NCI-H2196 (cell line): ENCODE data around the gene FBLN5.
A peak's percentile ranks its signal among the peaks of the same experiment; 100 is the strongest.

Experiments
- DNase-seq: peaks from one replicate; lab custom pipeline; 2025; ENCODE audit not compliant: unreplicated experiment; lab: John Stamatoyannopoulos, UW

Gene FBLN5

DNA sequence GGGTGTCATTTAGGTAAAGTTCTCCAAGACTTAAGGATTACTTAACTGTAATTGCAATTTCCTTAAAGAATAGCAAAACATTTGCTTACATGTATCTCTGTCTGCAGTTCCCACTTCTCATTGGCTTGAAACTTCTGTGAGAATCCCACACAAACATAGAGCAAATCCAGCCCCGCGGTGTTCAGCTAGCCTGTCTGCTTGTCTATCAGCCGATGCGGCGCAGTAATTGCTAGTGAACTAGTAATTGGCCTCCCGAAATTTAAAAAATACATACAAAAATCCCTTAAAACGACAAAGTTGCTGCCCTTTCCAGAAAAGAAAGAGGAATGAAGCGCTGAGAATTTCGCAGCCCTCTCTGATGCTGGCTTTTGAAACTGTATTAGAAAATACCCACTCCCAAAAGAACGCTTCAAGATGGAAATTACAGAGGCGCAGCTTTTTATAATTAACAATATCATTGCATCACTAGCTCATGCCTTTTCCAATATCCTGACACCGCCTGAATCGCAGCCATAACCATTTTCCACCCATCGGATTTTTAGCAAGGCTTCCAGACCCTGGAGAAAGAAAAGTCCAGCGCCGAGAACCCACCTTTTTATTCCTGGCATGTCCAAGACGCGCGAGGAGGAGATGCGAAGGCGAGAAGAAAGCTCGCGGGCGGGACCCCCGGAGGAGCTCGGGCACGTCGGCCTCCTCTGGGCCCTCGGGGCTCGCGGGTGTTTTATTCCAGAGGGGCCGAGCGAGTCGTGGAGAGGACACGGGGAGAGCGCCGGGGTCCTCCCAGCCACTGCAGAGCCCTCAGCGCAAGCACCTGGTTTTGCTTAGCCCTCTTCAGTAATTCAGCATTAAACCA lies 646 bp downstream of the FBLN5 start:
- no peak for DNase-seq

DNA sequence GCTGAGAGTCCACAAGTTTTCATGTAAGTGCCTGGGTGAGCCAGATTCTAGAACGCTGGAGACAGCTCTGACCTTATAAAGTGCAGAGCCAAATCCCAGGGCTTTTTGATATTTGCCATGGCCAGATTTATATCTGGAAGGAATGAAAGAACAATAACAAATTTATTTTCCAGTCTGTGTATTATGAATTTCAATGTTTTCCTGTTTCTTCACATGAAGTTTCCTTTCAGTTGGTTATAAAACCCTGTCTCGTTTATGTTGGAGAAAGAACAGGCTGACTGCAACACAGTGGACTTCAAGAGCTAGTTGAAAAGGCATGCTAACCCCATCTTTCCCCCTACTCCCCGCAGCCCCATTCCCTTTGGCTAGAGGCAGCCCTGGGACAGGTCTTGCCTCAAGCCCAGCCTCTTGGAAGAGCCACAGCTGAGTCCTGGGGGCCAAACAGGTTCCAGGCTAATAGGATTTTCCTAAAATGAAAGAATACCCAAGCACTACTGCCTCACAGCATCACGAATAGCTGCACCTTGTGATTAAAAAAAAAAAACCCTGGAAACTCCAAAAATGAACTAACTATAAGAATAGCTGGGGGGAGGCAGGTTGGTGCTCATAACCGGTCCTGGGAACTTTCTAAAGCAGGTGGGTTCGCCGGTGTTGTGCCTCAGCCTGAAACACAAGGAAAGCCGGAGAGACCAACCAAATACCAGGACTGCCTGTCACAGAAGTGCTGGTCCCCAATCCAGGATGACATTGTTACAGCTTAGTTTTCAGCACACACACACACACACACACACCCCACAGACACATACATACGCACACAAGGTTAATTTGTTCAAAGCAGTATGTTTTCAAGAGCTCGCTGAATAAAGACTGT lies 1.5 kb downstream of the FBLN5 start:
- no peak for DNase-seq

DNA sequence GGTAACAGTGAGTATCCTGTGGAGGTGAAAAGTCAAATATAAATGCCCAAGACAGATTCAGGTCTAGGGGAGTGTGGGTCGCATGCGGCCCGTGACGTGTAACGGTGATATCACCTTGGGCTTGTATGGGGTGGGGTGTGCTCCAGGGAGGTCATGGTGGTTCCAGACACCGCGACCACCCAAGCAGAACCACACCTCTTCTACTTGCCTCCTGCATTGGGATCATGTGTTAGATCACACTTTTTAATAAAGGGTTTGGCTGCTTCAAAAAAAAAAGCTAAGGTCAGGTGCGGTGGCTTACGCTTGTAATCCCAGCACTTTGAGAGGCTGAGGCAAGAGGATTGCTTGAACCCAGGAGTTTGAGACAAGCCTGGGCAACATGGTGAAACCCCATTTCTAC lies 4.5 kb downstream of the FBLN5 start:
- DNase-seq, result no peak

DNA sequence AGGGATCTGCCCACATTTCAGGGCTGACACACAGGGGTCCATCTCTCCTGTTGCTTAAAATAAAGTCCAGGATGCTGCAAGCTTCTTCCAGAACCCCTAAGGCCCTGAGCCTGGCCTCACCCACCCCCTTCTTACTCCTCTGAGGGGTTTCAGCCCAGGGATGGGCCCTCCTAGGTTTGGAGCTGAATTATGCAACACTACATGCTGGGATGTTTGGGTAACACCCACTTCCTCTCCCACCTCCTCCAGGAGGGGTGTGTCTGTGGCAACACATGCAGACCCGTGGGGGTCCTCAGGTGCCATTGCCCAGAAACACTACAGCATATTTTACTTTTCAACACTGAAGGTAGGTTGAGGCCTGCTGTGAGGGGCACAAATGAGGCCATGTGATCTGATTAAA lies 5.4 kb downstream of the FBLN5 start:
- DNase-seq, result no peak

DNA sequence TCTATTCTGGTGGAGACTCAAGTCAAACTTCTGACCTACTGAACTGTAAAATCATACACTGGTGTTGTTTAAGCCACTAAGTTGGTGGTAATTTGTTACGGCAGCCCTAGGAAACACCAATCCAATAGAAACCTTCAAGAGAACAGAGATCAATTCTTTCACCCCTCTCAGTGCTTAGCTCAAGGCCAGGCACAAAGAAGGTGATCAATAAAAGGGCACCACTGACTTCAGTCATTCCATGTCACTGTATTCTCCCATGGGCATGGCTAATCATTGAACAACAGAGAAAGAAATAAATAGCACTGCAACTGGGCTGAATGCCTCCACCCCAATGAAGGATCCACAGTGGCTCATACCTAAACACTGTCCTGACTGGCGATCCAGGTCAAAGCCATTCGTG lies 7.3 kb downstream of the FBLN5 start:
- DNase-seq, result no peak

DNA sequence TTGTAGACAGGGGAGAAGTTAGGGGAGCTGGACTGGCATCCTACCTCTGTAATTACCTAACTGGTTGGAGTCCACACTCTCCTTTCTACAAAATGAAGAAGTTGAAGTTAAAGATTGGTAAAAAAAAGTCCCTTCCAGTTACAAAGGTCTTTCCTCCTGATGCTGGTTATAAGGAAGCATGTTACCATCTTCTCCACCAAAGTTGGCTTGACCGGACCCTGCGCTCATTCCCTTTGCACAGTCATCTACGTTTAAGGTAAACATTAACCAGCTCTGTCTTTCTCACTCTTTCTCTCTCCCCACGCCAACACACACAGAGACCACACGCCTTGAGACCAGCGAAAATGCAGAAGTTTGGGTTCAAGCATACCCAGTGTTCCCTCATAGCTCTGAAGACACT lies 11.9 kb downstream of the FBLN5 start:
- DNase-seq, result no peak

DNA sequence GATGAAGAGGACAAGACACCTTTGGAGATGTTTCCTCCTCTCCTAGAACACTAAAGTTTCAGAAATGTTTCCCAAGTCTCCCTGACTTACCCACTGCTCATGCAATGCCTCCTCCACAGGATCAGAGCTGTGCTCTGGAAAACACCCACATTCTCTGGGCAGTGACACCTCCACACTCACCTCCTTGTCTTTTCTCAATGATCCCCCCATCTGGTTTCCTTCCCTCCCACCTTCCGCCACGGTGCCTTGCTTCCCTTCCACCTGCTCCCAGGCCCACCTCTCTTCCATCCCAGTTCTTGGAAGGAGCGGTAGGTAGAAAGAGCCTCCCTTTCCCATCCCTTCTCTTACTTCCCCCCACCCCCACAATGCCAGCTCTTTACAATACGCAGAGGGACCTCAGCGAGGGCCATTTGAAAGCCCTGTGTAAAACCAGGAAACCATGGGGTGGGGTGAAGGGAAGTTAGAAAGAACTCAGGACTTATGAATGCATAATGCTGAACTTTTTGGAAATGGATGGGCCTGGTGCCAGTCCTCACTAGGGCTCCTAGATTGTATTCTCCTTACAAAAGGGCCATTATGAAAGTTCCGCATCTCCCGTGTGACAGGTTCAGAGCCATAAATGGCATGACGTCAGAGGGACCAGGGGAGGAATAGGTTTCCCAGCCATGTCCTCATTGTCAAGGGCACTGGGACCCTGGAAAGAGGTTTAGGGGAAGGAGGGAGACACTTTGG lies 12.8 kb downstream of the FBLN5 start:
- DNase-seq, result no peak

DNA sequence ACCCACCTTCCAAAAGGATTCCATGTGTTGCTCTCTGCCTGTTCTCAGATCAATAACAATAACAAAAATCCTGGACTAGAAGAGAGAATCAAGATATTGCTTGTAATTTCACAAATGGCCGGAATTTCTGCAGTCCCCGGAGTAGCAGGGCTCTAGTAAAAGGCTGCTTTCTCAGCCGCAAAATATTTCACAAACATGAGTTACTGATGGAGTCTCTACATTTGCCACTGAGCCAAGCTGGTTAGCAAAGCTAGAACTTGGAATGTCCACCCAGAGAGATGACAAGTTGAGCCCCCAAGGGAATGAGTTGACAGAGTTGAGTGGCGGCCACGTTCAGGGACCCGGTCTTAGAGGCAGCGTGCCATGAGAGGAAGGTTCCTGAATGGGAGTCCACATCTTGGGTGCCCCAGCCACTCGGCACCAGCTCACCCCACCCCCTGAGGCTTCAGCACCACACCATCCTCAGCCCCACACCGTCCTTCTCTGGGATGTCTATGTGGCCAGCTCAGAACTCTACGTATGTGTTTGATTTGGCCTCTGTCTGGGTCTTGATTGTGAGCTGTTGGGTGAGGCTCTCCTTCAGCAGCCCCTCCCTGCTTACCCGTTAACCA lies 15.9 kb downstream of the FBLN5 start:
- DNase-seq, result no peak

DNA sequence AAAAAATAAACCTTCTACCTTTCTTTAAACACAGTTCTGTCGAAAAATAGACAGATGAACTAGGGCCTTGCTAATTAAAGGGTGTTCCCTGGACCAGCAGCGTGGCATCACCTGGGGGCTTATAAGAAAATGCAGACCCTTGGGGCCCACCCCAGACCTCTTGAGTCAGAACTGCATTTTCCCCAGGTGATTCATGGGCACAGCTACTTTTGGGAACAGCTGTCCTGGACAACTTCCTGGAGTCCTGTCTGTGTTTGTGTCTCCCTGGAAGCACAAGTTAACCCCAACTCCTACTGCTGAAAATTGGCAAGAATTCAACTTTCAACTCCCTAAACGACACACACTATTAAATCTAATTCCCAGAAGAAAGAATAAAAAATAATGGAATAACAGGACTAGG lies 17.8 kb downstream of the FBLN5 start:
- no peak for DNase-seq

DNA sequence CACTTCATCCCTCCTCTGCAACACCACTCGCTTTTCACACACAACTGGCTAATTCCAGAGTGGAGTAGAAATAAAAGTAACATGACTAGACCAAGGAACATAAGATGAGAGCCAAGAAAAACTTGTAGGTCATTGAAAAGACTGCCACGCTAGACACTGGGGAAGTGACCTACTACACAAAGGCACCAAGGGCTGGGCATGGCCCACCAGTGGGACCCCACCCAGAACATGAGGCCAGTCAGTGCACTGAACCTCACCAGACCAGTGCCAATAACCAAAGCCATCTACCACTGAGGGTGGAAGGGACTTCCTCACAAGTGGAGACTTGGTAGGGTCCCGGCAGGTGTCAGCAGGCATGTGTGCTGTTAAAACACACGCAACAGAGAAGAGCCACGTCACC lies 19.7 kb downstream of the FBLN5 start:
- no peak for DNase-seq

DNA sequence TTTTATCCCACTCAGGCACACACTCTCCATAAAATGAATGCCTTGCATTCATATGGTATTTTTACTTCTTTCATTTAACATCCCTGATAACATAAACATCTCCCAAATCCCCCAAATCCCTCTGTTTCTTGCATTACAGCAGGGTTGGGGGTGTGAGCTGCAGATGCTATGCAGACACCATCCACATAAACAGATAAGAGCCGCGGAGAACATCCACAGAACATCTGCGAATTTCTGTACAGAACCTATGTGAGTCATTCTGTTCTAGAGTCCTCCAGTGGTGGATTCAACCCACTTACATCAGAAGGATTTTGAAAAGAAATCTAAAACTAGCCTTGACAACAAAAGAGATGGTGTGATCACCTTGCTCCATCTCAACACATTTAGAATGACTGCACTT lies 20.3 kb downstream of the FBLN5 start:
- no peak for DNase-seq

DNA sequence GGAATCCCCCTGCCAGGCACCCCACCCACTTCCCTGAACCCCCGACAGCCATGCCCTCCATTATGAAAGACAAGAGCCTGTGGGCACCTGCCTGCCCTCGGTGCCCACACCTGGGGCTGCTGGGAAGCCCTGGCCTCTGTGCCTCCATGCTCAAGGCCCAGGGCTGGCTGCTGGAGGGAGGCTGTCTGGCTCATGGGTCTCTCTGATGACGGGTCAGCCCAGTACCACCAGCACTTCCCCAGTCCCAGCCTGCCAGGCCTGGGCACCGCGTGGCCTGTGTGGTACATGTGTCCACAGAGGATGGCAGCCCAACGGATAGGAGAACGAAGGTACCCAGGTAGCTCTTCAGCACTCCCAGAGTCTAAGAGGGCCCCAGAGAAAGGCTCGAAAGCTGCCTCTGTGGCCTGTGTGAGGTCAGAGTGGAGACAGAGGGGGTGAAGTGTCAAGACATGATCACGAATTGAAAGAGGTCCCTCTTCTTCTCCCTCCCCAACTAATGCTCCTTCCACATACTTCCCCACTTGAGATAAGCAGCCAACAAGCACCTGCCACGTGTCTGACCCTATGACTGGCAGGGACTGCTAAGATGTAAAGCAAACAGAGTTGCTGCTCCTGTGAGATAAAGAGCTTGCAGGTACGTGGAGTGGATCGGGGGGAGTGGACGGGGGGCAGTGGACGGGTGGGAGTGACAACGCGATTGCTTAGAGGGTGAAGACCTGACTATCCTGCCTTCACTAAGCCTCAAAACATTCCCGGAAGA lies 21.2 kb downstream of the FBLN5 start:
- DNase-seq, result no peak

DNA sequence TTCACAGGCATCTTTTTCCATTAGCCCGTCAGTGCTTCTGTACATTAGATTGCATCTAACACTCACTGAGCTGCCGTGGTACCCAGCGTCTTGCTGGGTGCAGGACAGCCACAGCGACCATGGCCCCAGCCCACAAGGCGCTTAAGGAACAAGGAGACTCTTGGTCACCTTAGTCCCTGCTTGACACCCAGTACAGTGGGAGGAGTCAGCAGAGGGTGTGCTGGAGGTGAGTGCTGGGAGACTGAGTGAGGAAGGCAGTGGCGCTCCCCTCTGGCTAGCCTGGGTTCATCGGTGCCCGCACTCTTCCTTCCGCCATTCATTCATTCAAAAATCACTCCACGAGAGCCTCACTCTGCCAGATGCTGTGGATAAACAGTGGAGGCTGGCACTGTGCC lies 21.8 kb downstream of the FBLN5 start:
- no peak for DNase-seq

DNA sequence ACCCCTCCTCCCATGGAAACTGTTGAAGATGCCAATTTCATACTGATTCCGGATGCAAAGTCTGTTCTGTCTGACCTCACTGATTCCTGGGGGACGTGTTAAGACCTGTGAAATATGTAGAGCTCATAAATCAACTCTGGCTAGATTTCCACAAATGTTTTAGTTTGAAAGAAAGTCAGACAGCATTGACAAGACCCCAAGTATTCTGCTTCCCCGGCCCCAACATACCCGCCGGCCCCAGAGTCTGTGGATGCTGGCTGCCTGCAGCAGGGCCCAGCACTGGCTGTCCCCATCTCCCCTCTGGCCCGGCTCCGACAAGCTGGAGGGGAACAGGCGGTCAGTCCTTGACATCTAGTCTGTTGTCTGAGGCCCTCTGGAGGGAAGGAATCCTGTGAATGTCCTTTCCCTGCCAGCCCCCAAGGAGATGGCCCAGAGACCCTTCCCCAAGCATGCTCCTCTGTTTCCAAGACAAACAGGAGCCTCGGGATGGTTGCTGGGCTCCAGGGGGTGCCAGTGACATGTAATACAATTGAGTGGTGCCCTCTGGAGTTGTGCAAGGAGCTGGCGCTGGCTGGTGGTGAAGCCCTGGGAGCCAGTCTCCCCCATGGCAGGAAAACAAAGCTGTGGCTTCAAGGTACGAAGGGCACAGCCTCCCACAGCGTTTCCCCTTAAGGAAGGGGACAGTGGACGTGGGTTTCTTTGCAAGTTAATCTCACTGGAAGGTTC lies 22.3 kb downstream of the FBLN5 start:
- DNase-seq, result no peak

DNA sequence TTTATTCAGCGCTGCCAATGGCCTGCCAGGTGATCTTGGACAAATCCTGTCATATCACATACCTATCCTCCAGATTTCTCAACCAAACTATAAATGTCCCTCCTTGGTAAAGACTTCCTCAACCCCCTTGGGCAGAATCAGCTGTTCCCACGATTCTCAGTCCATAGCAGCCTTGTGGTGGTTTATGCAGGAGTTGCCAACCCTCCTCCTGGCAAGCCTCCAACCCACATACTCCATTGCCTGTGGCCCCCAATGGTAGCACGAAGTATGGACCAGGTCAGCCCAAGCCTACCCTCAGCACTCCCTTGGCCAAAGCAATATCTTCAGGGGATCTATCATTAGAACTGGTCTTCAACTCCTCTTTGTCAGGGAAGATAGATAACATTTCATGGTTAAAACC lies 27.0 kb downstream of the FBLN5 start:
- DNase-seq, result no peak

DNA sequence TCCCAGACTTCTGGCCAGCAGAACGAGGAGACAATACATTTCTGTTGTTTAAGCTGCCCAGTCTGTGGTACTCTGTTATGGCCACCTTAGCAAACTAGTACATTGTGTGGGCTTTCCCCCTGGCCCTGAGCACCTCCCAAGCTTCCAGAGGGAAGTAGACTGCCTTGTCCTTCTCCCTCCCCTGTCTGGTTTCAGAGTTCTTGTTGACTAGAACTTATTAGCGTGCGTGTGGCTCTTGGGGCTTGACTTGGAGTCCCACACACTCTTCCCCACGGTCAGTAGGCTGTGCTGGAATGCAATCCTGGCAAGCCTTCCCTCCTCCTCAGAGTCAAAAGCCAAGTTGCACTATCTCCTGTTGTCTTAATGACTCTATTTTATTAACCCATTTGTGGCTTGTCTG lies 27.7 kb downstream of the FBLN5 start:
- DNase-seq, result no peak

DNA sequence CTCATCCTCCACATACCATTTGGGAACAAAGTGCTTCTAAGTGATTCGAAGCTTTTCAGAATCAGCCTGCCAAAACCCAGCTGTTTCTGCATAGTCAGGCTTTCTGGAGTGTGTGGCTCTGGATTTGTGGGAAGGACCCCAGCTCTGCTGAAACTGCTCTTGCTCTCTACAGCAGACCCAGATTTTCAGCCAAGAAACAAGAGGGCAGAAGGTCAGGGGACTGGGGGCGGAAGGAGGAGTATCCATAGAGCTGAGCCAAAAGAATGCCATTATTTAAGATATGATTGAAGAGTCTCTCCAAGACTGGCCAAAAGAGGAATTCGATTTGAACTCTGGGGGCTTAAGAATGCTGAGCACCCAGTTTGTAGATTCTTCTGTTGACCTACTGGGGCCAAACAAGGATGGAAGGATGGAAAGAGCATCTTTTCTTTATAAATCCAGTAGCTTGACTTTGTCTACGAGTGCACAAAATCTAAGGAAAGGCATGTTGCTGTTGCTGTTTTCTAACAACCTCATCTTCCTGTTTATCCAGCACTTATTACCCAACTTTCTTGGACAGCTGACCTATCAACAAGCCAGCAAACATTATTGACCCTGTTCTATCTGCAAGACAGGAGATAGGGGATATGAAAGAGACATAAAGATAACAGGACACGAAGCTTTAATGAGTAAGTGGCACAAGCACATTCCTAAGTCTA lies 29.2 kb downstream of the FBLN5 start:
- DNase-seq, result no peak

DNA sequence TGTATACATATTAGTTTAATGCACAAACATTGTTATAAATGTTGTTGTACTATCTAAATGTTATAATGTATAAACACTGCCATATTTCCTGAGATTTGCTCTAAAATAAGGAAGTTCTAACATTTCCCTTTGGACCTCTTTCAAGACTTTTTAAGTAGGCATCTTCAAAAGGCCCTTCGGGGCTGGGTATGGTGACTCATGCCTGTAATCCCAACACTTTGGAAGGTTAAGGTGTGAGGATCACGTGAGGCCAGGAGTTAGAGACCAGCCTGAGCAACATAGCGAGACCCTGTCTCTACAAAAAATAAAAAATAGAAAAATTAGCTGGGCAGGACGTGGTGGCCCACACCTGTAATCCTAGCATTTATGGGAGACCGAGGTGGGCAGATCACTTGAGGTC lies 35.5 kb downstream of the FBLN5 start:
- no peak for DNase-seq

DNA sequence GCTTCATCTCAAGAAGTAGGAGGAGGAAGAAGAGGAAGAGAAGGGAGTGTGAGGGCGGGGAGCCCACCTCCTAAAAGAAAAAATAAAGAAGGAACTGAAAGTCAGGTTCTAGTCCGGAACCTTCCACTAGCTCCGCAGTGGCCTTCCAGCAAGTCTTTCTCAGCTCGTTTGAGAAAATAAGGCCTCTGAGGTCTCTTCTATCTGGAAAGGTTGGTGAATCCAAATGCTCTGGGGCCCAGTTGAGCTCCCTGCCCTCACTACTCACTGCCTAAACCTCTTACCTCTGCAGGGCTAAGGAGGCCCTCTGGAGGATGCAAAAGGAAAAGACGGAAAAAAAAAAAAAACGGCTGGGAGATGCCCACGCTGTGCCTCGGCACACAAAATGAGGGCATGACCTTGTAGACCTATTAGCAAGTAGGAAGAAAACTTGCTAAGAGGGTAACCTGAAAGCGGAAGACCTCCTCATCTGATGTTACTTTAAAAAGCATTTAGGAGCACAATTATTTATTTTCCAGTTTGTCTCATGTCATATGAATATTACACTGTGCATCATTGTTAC lies 35.9 kb downstream of the FBLN5 start:
- DNase-seq, result peak; percentile 15
